Muscle of arm (tissue), 12 donors: ENCODE data around the gene VSTM2B. TPM values are rescaled to one million over a fixed set of nuclear protein-coding genes. Genes with fewer than 3 reads are reported as not detected.

Experiments used
- DNase-seq: peaks from one replicate; pipeline ENCODE4 v3.0.0-alpha.2; 2013
- polyA plus RNA-seq, 12 donors: library from polyadenylated mRNA; unstranded; fragments of 120-200 nt; gene quantifications; one replicate each; pipeline ENCODE4 v1.2.1, GENCODE V29; 2013; ENCODE audit not compliant: insufficient read length in 12 of 12

Gene VSTM2B
- polyA plus RNA-seq, 12 donors = 0.13 to 0.40 (median 0.16) TPM; not detected in 3

GRCh38 chr19:29566496-29567054 lies 40.8 kb downstream of the VSTM2B start:
- DNase-seq = no peak

- DNase-seq = no peak
Measured at GRCh38 chr19:29567366-29567915, 41.6 kb downstream of the VSTM2B start.

DNA sequence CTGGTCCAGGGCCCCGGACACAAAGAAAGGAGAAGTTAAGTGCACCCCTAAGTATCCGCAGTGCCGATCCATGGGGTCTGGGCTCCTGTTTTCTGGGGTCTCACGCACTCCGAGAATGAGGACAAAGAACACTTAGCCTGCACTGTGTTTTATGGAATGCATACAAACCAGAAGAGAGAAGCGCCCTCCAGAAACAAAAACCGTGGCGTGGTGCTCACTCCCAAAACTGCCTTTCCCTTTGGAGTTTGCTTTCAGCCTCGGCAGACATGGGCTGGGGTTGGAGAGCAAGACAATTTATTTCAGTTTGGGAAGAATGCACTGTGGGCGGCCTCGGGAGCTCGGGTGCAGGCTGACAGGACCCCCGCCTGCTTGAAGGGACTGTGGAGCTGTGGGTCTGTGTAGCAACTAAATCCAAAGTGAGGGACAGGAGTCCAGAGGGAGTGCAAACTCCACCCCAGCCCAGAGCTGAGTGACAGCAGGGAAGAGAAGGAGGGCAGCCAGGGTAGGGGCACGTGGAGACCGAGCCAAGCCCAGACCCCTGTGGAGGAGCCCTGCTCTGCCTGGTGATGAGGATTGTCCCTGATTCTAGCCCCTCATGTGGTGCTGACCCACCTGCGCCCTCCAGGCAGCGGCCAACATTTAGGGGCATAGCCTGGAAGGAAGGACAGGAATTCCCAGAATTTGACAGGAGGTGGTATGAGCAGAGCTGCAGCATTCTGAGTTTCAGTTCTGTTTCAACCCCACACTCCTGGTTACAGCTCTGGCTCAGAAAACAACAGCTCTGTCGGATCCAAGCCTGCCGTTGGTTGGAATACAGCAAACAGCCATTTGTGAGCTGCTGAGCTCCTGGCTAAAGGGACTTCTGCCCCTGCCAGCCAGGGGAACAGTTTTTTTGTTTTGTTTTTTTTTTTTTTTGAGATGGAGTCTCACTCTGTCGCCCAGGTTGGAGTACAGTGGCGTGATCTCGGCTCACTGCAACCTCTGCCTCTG lies 42.5 kb downstream of the VSTM2B start:
- no peak for DNase-seq

DNA sequence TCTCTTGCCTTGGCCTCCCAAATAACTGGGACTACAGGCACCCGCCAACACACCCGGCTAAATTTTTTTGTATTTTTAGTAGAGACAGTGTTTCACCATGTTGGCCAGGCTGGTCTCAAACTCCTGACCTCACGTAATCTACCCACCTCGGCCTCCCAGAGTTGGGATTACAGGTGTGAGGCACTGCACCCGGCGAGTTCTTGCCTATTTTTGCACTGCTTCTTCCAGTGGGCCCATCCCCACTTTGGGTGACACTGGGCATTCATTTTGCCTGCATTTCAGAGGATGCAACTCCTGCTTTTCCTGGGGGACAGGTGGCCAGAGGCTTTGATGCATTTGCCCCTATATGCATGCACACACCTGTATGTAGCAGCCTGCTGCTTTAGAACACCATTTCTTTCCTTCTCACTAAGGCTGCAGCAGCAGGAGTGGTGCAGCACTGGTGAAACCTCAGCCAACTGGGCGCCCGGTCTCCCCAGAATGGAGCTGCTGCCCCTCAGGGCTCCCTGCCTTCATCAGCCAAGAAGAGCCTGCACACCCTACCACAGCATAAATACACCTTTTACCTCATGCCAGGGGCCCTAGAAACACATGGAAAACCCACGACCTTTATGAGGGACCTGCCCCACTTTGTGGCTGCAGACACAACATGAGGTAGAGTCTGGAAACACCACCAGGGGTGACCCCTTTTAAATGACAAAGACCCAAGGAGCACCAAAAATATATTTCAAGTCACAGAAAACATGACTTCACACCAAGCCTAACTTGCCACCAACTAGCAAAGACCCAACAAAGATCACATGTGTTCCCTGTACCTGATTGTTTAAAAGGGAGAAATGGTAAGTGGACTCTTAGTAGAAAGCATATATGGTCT lies 43.5 kb downstream of the VSTM2B start:
- no peak for DNase-seq

DNA sequence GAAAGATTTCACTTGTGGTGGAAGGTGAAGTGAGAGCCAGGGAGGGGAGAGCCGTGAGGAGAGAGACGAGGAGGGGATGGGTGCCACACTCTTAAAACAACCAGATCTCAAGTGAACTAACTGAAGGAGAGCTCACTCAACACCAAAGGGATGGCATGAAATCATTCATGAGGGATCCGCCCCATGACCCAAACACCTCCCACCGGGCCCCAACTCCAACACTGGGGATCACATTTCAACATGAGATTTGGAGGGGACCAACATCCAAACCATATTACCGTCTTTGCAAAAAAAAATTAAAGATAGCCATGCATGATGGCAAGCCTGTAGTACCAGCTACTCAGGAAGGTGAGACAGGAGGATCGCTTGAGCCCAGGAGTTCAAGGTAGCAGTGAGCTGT lies 45.4 kb downstream of the VSTM2B start:
- DNase-seq = no peak

DNA sequence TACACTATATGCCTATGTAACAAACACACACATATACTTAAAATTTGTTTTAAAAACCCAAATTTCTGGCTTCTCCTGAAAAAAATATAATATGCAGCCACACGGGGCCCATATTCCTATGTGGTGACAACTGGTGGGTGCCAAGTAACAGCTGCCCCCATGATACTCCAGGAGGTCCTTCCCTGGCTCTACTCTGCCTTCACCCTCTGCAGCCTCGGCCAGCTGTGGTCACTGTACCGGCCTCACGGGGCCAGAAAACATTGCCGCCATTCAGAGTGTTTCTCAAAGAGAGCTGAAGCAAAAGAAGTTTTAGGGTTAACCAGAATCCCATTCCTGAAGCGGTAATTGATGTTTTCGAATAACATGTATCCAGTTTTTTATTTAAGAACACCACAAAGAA lies 47.7 kb downstream of the VSTM2B start:
- DNase-seq = no peak

- no peak for DNase-seq
Measured at GRCh38 chr19:29574510-29574909, 48.7 kb downstream of the VSTM2B start.

DNA sequence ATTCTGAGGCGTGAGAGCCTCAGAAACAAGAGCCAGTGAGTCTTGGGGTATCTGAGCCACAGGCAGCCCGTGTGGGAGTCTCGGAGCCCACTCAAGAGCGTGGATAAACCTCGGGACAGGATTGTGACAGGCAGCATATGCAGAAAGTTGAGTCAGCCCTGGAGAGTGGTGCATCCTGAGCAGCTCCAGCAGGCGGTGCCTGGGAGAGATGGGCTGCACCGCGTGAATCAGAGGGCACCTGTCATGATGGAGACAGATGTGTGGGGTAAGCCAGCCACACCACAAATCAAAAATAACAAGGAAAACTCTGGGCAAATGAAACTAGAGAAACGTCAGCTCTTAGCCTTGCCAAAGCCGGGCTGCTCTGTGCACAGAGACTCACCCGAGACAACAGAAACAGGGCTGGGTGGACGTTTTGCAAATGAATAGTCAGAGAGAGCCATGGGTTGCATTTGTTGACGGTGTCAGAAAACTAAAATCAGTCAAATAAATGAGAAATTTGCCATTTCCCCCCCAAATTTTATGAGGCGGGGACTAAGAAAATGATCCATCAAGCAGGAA lies 50.3 kb downstream of the VSTM2B start:
- DNase-seq = no peak

DNA sequence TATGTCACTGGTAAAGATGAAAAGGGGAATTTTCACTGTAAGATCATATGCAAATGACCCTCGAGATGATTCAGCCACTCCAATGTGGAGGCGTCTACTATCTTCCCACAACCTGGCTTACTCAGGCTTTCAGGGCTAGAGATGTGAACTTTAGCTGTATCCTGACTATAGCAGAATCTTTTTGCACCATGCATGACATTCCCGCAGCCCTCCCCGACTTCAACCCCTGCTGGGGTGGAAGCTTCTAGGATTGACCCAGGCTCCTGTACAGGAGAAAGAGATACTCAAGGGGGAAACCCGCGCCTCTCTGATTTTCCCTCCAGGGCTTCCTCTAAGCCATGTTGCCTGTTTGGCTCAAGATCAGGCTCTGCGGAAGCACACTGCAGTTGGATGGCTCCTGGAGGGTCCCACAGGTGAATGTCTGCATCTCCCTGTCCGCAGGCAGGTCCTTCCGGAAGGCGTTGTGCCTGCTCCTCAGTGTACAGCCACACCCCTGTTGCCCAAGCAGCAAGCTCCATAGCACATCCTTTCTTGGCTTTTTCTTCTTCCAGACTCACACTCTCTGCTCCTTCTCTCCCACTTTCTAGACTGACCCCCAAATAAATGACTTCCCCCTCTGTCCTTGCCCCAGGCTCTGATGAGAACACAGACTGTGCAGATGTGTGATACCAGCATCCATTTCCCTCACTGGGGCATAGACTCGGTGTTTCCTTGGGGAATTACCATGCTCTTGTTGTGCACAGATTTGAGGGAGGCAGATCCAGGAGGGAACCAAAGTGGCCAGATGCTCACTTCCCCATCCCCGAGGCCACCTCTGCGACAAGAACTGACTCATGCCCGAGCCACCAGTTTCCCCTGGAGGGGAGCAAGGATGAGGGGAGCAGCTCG lies 51.2 kb downstream of the VSTM2B start:
- no peak for DNase-seq

DNA sequence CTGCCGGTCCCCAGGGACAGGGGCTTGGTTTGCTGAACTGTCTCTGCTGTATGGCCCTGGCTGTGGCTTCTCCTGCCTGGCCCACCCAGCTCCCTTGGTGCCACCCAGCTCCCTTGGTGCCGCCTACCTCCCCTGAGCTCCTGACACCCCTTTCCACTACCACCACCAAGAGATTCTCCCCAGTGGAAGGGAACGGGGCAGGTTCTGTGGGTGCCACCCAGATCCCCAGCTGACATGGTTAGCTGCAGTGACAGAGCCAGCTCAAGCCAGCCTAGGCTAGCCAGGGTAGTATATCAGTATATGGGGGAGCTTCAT lies 51.8 kb downstream of the VSTM2B start:
- DNase-seq = no peak

- DNase-seq = no peak
Measured at GRCh38 chr19:29578349-29578748, 52.6 kb downstream of the VSTM2B start.

GRCh38 chr19:29579308-29579910 lies 53.6 kb downstream of the VSTM2B start:
- DNase-seq = no peak

DNA sequence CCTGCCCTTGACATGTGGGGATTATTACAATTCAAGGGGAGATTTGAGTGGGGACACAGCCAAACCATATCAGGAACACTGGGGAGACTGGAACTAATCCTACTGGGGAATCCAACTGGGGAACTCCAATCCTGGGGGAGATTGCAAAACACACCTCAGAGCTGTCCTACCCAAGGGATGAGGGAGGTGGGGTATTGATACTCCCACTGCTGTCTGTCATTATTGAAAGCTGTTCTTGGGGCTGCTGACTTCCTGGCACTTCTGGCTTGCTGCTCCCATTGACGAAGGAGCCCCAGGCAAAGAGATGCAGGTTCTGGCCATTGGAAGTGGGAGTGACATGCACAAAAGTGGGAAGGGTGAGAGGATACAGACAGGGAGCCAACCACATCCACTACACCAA lies 55.6 kb downstream of the VSTM2B start:
- no peak for DNase-seq

- no peak for DNase-seq
Measured at GRCh38 chr19:29583196-29583999, 57.6 kb downstream of the VSTM2B start.

GRCh38 chr19:29586401-29586800 lies 60.6 kb downstream of the VSTM2B start:
- no peak for DNase-seq

GRCh38 chr19:29587059-29587458 lies 61.3 kb downstream of the VSTM2B start:
- no peak for DNase-seq

GRCh38 chr19:29587518-29587986 lies 61.8 kb downstream of the VSTM2B start:
- DNase-seq = no peak

DNA sequence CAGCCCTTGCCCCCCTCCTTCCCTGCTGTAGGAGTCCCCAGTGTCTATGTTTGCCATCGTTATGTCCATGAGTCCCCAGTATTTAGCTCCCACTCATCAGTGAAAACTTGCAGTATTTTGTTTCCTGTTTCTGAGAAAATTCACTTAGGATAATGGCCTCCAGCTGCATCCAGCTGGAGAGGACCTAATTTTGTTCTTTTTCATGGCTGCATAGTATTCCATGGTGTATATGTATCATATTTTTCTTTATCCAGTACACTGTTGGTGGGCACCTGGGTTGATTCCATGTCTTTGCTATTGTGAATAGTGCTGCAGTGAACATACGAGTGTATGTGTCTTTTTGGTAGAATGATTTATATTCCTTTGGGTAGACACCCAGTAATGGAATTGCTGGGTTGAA lies 62.3 kb downstream of the VSTM2B start:
- no peak for DNase-seq

DNA sequence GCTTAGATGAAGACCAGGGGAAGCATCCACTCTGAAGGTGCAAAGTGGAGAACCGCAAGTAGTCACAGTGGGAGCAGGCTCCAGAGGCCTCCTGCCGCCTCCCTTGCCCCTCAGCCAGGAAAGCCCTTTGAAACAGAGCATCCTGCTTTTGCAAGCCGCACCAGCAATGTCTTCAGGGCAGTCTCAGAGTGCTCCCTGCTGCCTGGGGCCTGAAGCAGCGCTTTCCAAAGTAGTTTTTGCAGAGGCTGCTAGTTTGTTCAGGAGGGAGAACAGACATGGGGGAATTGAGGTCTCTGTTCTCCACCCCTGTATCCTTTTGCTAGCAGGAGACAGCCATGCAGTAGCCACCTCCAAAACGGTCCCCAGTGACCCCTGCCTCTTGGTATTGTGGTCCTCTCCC lies 64.5 kb downstream of the VSTM2B start:
- no peak for DNase-seq
